ENCODE results near the gene CRYBG2.

DNA sequence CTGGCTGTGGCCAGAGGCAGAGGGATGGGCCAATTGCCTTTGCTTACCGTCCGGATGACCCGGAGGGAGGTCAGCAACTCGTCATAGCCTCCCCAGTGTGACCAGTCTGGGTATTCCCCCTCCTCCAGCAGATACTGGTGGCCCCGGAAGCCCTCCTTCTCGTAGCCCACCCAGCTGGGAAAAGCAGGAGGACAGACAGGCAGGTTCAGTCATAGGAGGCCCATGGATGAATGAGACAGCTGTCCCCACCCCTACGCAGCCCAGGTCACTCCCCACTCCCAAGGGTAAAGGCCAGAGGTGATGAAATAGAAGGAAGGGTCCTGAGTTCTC, 16.8 kb downstream of the CRYBG2 start:
- TF ChIP-seq CTCF (IDR thresholded peaks at IDR 0.05) (no peak), POLR2A (IDR thresholded peaks at IDR 0.05) (no peak)

Measured in testis (tissue), 2 donors.